HG02610 (cell line): ENCODE measurements around the gene CCDC88C.
A peak's percentile ranks its signal among the peaks of the same experiment; 100 is the strongest.
"Not testable (repeated sequence)": the region's sequence is repeated elsewhere in the genome, so short reads cannot be mapped to it uniquely, and the experiment has no call there.

Experiments
- ATAC-seq: cut with Tn5 transposase; IDR thresholded peaks from one replicate; pipeline ENCODE4 v1.9.1; 2021; ENCODE audit warnings: mild to moderate bottlenecking, moderate library complexity; ENCODE audit not compliant: unreplicated experiment

Gene CCDC88C, protein sequence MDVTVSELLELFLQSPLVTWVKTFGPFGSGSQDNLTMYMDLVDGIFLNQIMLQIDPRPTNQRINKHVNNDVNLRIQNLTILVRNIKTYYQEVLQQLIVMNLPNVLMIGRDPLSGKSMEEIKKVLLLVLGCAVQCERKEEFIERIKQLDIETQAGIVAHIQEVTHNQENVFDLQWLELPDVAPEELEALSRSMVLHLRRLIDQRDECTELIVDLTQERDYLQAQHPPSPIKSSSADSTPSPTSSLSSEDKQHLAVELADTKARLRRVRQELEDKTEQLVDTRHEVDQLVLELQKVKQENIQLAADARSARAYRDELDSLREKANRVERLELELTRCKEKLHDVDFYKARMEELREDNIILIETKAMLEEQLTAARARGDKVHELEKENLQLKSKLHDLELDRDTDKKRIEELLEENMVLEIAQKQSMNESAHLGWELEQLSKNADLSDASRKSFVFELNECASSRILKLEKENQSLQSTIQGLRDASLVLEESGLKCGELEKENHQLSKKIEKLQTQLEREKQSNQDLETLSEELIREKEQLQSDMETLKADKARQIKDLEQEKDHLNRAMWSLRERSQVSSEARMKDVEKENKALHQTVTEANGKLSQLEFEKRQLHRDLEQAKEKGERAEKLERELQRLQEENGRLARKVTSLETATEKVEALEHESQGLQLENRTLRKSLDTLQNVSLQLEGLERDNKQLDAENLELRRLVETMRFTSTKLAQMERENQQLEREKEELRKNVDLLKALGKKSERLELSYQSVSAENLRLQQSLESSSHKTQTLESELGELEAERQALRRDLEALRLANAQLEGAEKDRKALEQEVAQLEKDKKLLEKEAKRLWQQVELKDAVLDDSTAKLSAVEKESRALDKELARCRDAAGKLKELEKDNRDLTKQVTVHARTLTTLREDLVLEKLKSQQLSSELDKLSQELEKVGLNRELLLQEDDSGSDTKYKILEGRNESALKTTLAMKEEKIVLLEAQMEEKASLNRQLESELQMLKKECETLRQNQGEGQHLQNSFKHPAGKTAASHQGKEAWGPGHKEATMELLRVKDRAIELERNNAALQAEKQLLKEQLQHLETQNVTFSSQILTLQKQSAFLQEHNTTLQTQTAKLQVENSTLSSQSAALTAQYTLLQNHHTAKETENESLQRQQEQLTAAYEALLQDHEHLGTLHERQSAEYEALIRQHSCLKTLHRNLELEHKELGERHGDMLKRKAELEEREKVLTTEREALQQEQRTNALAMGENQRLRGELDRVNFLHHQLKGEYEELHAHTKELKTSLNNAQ (N-terminal part only)

DNA sequence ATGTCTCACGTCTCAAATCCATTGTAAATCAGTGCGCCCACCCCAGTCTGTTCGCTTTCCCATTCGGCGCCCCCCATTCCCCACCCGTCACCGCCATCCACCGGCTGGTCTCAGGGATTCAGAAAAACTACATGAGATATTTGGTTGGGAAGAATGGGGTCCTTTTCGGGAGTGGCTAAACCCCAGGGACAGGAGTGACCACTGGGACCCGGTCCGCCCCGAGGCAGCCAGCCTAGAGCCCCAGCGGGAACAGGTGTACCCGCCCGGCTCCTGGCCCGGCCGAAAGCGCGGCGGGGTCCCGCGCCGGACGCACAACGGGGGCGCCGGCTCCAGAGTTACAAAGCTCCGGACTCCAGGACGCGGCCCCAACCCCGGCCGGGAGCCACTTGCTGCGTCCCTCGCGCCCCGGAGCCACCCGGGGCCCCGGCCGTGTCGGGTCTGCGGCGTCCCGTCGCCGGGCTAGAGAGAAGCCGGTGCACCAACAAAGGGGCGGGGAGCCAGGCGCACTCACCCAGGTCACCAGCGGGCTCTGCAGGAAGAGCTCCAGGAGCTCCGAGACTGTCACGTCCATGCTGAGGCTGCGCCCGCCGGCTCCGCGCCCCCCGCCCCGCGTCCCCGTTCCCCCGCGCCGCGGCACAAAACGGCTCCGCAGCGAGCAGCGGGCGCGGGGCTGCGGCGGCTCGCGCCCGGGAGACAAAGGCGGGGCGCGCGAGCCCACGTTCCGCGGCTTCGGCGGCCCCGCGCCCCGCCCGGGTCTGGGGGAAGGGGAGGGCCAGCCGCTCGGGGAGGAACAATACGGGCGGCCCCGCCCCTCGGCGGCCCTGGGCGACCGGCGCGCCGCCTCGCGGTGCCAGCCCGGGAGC lies at the start of gene CCDC88C:
Gene CCDC88C, minus strand, starts transcription at position 701 of the 863 bp plus-strand sequence. Its CDS starts 130 bp downstream, at position 571.
- peak; percentile 43 for ATAC-seq

DNA sequence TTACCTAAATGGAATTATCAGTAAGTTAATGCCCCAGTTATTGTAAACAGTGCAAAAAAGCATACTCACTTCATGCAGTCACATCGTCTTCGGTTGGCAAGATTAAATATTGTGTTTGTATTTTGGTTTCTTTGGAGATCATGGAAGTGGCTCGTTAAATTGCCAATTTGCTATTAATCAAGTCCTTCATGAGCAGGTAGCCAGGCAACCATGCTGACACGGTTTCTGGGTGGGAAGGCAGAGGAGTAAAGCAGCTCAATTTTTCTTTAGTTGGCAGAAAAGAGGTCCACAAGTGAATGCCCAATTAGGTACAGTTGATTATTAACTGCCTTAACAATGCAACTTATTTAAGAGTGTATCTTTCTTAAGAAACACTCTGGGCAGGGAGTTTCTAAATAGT lies 48.6 kb upstream of the CCDC88C start:
- no peak for ATAC-seq

DNA sequence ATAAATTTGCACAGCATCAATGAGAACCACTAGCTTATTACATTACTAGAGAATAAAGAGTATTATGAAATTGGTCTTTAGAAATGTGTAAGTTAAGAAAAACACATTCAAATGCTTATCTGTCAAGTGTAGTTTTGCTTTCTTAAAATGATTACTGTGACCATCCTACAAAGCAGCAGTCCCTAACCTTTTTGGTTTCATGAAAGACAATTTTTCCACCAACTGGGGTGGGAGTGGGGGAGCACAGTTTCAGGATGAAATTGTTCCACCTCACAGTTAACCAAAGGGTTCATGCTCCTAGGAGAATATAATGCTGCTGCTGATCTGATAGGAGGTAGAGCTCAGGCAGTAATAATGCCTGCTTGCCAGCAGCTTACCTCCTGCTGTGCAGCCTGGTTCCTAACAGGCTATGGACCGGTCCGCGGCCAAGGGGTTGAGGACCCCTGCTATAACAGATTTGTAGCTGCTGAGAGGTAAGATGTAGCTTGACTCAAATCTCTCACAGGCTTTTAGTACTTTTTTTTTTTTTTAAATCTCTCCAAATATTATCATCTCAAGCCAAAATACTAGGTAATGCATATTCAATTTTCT lies 47.1 kb upstream of the CCDC88C start:
- ATAC-seq, result no peak

DNA sequence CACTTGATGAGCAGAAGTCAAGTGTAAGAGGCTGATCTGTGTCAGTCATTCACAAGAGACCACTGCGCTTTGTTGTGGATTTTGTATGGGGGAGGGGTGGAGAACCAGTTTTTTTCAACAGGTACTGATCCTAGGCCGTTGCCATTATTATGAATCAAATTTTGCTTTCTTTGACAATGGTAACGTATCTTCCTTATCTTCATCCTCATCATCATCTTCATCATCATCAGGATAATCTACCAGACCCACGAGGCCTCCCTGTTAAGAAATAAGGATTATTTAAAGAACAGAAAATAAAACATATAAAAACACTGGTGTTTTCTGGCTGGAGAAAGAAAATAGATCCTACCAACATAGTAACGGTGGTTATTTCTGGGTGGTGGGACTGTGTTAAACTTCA lies 41.0 kb upstream of the CCDC88C start:
- no peak for ATAC-seq

DNA sequence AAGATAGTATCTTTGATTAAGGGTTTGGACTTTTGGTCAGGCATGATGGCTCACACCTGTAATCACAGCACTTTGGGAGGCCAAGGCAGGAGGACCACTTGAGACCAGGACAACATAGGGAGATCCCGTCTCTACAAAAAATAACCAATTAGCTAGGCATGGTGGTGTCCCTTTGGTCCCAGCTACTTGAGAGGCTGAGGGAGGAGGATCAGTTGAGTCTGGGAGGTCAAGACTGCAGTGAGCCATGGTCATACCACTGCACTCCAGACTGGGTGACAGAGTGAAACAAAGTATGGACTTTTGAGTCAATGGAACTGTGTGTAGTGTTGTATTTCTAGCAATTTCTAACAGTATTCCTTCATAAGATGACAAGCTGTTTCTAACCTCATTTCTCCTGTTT lies 38.7 kb upstream of the CCDC88C start:
- ATAC-seq, result no peak

DNA sequence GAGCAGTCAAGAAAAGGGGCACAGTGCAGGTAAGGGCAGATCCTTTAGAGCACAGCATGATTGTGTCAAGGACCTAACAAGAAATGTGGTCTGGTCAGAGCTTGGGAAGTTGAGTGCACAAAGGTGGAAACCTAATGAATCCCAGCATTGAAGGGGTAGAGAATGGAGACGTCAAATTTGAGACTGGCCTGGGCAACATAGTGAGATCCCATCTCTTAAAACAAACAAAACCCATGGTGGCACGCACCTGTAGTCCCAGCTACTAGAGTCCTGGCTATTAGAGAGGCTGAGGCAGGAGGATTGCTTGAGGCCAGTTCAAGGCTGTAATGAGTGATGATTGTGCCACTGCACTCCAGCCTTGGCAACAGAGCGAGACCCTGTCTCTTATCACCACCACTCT lies 37.0 kb upstream of the CCDC88C start:
- ATAC-seq, result no peak

DNA sequence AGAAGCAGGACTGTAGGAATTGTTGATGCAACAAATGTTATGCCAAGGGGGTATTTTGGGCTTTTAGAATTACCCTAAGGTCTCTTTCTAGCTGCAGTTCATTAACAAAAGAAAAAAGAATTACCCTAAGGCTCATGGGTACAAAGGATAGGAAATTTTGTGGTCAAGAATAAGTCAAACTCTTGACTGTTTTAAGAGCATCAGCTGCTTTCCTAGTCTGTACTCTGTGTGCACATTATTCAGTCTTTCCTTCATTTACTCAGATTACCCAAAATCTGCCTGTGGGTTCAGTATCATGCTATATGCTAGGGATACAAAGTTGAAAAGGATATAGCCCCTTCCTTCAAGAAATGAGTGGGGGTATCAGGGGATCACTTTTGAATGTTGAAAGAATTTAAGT lies 36.5 kb upstream of the CCDC88C start:
- no peak for ATAC-seq

DNA sequence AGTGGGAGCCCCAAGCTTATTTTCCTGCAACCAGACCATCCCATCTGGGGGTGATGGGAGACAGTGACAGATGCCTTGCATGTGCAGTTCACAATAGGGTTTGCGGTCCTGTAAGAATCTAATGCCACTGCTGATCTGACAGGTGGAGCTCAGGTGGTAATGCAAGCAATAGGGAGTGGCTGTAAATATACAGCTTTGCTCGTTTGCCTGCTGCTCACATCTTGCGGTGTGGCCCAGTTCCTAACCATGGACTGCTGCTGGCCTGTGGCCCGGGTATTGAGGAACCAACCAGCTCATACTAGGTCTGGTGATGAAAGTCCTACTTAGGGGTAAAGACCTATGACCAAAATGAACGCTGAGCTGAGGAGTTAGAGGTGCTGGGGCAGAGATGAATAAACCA lies 36.1 kb upstream of the CCDC88C start:
- no peak for ATAC-seq

DNA sequence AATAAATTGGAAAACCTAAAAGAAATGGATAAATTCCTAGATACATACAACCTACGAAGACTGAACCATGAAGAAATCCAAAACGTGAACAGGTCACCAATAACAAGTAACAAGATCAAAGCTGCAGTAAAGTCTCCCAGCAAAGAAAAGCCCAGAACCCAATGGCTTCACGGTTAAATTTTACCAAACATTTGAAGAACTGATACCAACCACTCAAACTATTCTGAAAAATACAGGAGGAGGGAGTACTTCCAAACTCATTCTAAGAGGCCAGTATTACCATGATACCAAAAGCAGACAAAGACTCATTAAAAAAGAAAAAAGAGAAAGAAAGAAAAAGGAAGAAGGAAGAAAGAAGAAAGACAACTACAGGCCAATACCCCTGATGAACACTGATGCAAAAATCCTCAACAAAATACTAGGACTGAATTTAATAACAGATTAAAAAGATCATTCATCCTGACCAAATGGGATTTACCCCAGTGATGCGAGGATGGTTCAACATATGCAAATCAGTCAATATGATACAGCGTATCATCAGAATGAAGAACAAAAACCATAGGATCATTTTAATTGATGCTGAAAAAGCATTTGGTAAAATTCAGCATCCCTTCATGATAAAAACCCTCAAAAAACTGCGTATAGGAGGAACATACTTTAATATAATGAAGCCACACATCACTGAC lies 26.9 kb upstream of the CCDC88C start:
- ATAC-seq, result no peak

DNA sequence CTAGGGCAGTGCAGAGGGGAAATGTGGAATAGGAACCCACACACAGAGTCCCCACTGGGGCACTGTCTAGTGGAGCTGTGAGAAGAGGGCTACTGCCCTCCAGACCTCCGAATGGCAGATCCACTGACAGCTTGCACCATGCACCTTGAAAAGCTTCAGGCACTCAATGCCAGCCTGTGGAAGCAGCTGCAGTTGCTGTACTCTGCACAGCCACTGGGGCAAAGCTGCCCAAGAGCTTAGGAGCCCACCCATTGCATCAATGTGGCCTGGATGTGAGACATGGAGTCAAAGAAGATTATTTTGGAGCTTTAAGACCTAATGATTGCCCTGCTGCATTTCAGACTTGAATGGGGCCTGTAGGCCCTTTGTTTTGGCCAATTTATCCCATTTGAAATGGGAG lies 21.7 kb upstream of the CCDC88C start:
- ATAC-seq, result no peak

DNA sequence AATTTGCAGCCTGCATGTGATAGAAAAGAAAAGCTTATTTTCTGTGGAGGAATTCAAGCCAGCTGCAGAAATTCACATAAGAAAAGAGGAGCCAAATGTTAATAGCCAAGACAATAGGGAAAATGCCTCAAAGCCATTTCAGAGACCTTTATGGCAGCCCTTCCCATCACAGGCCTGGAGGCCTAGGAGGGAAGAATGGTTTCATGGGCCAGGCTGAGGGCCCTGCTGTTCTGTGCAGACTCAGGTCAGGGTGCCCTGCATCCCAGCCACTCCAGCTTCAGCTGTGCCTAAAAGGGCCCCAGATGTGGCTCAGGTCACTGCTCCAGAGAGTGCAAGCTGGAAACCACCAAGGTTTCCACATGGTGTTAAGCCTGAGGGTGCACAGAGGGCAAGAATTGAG lies 21.2 kb upstream of the CCDC88C start:
- no peak for ATAC-seq

DNA sequence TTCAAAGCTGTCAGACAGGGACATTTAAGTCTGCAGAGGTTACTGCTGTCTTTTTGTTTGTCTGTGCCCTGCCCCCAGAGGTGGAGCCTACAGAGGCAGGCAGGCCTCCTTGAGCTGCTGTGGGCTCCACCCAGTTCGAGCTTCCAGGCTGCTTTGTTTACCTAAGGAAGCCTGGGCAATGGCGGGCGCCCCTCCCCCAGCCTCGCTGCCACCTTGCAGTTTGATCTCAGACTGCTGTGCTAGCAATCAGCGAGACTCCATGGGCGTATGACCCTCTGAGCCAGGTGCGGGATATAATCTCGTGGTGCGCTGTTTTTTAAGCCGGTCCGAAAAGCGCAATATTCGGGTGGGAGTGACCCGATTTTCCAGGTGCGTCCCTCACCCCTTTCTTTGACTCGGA lies 18.6 kb upstream of the CCDC88C start:
- ATAC-seq, result not testable (repeated sequence)

DNA sequence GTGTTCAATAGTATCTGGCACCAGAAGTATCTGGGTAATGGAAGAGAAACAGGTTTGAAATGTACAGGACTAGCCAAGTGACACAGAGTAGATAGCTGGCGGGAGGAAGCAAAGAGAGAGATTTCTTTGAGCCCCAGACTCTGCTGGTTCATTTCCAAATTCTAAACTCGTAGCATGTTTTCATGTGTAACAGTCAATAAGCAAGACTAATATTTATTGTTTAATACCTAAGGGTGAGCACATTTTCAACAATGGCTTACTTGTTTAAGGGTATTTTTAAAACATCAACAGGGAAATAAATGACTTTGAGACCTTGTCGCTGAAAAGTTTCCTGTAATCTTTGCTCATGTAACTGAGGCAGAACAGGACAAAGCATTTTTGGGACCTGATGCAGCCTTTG lies 11.8 kb upstream of the CCDC88C start:
- ATAC-seq, result no peak

DNA sequence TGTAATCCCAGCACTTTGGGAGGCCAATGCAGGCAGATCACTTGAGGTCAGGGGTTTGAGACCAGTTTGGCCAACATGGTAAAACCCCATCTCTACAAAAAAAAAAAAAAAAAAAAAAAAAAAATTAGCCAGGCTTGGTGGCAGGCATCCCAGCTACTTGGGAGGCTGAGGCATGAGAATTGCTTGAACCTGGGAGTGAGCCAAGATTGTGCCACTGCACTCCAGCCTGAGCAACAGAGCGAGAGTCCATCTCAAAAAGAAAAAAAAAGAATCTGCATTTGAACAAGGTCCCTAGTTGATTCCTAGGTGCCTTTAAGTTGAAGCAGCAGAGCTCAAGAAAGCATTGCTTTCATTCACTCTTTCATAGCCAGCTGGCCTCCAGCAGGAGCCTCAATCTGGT lies 11.3 kb upstream of the CCDC88C start:
- ATAC-seq, result not testable (repeated sequence)

DNA sequence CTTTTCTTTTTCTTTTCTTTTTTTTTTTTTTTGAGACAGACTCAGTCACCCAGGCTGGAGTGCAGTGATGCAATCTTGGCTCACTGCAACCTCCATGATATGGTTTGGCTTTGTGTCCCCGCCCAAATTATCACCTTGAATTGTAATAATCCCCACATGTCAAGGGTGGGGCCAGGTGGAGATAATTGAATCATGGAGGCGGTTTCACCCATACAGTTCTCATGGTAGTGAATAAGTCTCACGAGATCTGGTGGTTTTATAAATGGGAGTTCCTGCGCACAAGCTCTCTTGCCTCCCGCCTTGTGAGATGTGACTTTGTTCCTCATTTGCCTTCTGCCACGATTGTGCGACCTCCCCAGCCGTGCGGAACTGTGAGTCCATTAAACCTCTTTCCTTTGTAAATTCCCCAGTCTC lies 7.9 kb upstream of the CCDC88C start:
- ATAC-seq, result not testable (repeated sequence)

DNA sequence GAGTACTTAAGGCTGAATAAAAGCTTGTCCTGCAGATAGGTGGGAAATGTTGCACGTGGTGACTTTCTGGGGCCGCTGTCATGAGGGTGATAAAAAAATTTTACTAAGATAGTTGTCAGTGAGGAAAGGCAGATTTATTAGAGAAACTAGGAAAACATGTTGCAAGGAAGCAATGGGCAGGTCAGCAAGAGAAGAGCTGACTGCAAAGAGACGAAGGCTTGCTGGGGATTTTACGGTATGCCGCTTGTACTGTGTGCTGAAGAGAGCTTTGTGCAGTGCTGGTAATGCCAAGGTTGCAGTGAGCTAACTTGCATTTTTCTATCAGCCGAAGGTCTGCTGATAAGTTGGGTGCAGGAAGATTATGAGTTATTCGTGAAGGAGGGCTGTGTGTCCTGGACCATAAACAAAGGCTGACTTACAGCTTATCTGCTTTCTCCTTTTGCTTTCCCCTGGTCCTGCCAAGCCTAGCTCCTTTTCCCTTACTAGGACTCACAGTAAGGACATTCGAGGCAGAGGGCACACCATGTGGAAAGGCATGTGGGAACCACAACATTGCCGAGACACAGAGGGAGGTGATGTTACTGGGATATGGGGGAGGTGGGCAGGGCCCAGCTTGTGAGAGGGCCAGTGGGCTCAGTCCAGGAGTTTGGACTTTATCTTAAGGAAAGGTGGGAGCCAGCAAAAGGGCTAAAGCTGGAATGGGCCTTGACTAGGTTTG lies 7.4 kb upstream of the CCDC88C start:
- ATAC-seq, result no peak

DNA sequence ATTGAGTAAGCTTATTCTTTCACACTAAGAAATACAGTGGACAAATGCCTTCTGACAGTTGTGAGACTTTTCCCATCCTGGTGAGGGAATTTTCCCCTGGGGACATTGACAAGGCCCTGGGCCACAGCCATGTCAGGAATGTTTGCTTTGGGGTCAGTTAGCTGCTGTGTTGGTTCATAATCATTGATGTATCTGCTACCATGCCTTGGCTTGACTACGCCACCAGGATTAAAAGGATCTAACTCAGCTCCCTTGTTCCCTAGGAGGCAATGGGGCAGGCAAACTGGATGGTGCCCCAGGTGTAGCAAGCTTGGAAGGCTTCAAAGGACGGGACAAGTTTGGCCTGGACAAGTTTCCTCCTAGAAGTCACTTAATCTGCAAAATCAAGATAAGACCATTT lies 3.1 kb upstream of the CCDC88C start:
- no peak for ATAC-seq

DNA sequence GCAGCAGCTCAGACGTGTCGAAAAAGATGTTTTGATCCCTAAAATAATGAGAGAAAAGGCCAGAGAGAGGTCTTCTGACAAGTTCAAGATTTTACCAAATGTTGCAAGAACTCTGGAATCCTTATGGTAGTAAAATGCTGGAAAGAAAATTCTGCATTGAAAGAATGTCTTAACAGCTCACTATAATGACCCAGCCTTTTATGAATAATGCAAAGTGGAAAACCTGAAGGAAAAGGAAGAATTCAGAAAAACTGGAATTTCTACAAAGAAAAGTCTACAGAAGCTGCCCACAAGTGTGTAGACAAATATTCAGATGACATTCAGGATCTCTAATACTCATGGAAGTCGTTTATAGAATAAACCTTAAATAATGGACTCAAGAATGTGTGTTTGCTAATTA lies 1.8 kb upstream of the CCDC88C start:
- ATAC-seq, result no peak

DNA sequence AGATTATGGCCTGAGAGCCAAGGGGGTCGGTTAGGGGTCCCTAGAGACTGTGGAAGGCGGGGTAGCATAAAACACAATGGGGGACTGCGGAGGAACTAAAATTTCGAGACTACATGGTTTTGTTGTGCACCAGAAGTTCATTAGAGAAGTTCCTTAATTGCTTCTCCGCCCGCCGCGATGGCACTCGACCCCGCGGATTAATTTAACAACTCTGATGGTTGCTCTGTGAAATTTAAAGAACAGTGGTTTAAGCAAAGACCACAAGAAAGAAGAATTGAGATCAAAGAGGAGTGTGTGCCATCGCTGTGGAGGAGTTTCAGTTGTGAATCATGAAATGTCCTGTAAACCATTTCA lies 1.4 kb upstream of the CCDC88C start:
- no peak for ATAC-seq
